ENCODE measurements around the gene FNDC5. TPM values are rescaled to one million over a fixed set of nuclear protein-coding genes. Genes with fewer than 3 reads are reported as not detected.

FNDC5 gene
- total and polyA plus RNA-seq, 9 of the 15 experiments (the other 6 are each of a cell fraction or from before 2014, with no cell fraction given), result 0.06 to 2.1 (median 0.22) TPM

- FAIRE-seq, result peak; percentile 46
- BruUV-seq (replicated peaks), result no TSS peak
- in situ Hi-C loops (cut with MboI), result loop anchor here (25.0 kb wide), 1 partner anchor 722 kb away; no protein-coding TSS in a partner anchor
These were observed 20.0 kb upstream of the FNDC5 start for GRCh38 chr1:32890516-32891240.

More at GRCh38 chr1:32890516-32891240, 20.0 kb upstream of the FNDC5 start:
- ATAC-seq, result no peak
- peaks cover 5 to 30% of the 10 kb centered on the region in 2 experiments; a peak in 4 of 5 replicates for H3K4me1 ChIP-seq (replicated peaks in 1 of 2; ENCODE audit: control insufficient read depth in 2 of 2, insufficient read depth in 2 of 2, low read length in 2 of 2)
- H3K36me3 ChIP-seq (ENCODE audit: control insufficient read depth, insufficient read depth, low read length), result no peaks in the 10 kb centered on the region
- no peak overlapping the region for H3K27ac ChIP-seq (ENCODE audit: extremely low read depth, low read depth, low read length)
- no peaks in the 10 kb centered on the region for H3K9me1 ChIP-seq (ENCODE audit: control insufficient read depth, insufficient read depth, low read length)
- WGBS (ENCODE audit: insufficient coverage, low coverage, missing lambda C conversion rate), result 3% methylated on average over 7 of the region's 7 CpGs
- no peak overlapping the region for H3K9ac ChIP-seq (ENCODE audit: insufficient read depth in 1 of 2, low read depth in 2 of 2, low read length in 2 of 2)
- no peak overlapping the region for H2AFZ ChIP-seq (ENCODE audit: low read depth, low read length)
- TF ChIP-seq ZNF695 (CRISPR knock-in tag; IDR thresholded peaks at IDR 0.05), result no peak
- TF ChIP-seq HMBOX1 (IDR thresholded peaks at IDR 0.05), result 0 out of 2 replicates have a peak, but pooled peaks have one; percentile 23
- H3K4me2 ChIP-seq (ENCODE audit: insufficient read depth, low read length), result no peak overlapping the region
- ChIA-PET POLR2A (interaction anchor here (0.6 to 1.0 kb wide), 3 partner anchors 93 to 794 kb away, joined by 3 read pairs; no protein-coding TSS in a partner anchor), CTCF (ENCODE audit: low intra/inter-chr PET ratio) (no interaction called here)
- H4K20me1 ChIP-seq (replicated peaks; ENCODE audit: control insufficient read depth, insufficient read depth, low read length), result peaks cover 33% of the 10 kb centered on the region; the same call in 1 of the 2 replicates
- intact Hi-C loops (cut with micrococcal nuclease), result no loop called here
- H3K79me2 ChIP-seq (ENCODE audit: control insufficient read depth, insufficient read depth, low read length), result no peaks in the 10 kb centered on the region
- peaks cover 5 to 59% of the 10 kb centered on the region in 2 experiments; a peak in 3 of 5 replicates for H3K27me3 ChIP-seq (ENCODE audit: control insufficient read depth in 2 of 2, insufficient read depth in 2 of 2, low read length in 2 of 2)
- no peak for DNase-seq (ENCODE audit: extremely low read depth in 1 of 4, low spot score in 3 of 4)
- no peaks in the 10 kb centered on the region for H3K9me3 ChIP-seq (replicated peaks; ENCODE audit: control insufficient read depth, insufficient read depth, low read depth, low read length)
- H3K4me3 ChIP-seq, result no peak overlapping the region

Data from K562 (cell line).